Measurements from ENCODE around the gene BLTP2.
A peak's percentile ranks its signal among the peaks of the same experiment; 100 is the strongest.
"Not testable (repeated sequence)": the region's sequence is repeated elsewhere in the genome, so short reads cannot be mapped to it uniquely, and the experiment has no call there.

The BLTP2 gene

DNA sequence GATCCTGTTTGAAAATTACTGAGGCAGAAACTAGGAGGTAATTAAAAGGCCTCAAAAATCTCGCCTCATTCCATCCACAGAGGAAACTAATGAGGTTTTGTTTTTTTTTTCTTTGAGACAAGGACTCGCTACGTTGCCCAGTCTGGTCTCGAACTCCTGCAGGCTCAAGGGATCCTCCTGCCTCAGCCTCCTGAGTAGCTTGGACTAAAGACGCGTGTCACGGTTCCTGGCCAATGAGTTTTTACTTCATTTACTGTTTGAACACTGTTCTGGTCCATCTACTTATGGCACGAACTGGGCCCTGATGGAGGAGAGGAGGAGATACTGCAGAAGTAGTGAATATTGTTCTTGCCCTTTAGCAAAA is 600 bp upstream of the BLTP2 start:
- no peak for DNase-seq

DNA sequence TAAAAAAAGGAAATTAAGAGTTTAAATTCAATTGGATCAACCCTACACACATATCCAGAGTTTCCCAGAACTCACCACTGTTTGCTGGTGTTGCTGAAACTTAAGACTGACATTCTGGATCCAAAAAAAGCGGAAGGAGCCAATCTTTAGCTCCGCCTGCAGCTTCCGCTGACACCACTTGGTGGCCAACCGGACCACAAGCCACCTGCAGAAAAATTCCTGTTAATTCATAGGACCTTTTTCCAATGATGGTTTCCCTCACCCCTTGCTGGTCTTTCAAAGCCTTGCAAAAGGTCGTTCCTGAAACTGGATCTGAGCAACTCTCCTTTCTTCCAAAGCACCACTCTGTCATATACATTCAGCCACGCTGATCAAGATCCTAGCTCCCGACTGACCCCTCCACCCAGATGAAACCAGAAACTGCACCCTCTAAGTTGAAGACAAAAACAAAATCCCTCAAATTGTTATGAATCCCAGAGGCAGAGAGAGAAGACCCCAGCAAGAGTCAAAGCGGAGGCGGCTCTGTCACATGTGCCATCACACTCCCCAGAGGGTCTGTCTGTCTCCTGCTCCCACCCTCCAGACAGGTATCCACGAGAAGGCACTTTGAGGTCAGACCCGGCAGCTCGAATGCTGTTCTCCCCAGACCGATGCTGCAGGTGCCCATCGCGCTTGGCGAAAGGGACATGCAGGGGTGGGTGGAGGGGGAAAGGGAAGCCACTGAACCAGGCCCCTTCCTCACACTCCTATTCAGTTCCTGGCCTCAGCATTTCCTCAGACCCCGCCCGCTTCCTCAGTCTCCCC is 773 bp downstream of the BLTP2 start:
- peak; percentile 34 for DNase-seq

- no peak for DNase-seq
These were observed 3.4 kb downstream of the BLTP2 start for GRCh38 chr17:28641579-28641978.

GRCh38 chr17:28635506-28635905 is 9.5 kb downstream of the BLTP2 start:
- DNase-seq = no peak

DNA sequence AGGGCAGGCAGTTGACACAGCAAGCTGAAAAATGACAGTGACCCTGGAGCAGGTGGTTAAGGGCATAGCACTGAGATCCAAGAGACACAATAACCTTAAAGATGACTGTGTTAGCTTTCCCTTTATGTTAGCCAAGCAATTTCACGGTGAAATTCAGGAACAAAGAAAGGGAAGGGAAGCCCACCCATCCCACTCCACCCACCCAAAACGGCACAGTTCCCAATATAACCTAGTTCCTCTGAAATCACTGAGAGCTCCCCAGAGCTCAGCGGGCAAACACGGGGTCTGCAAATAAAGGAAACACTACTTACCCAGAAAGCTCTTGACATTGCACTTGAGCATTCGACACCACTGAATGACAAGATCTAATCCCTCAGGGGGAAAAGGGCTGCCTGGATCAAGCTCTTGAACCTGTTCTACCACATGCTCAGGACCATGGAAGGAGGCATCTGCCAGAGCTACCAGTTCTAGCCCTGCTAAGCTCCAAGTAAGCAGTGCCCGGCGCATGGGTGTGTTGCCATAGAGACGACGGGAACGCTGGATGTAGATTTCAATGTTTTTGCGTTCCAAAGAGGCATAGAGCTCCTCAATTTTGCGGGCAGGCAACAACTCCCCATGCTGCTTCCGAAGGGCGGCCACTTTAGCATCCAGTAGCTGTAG is 10.6 kb downstream of the BLTP2 start:
- DNase-seq = no peak

DNA sequence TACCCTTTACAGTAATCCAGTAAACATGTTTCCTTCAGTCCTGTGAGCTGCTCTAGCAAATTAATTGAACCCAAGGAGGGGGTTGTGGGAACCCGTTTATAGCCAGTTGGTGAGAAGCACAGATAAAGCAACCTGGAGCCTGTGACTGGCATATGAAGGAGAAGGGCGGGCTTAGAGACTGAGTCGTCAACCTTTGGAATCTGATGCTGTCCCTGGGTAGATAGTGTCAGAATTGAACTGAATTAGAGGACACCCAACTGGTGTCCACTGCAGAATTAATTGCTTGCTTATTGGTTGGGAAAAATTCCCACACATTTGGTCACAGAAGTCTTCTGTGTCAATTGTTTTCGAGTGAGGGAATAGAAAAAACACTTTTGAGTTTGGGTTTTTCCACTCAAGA is 18.1 kb downstream of the BLTP2 start:
- no peak for DNase-seq

DNA sequence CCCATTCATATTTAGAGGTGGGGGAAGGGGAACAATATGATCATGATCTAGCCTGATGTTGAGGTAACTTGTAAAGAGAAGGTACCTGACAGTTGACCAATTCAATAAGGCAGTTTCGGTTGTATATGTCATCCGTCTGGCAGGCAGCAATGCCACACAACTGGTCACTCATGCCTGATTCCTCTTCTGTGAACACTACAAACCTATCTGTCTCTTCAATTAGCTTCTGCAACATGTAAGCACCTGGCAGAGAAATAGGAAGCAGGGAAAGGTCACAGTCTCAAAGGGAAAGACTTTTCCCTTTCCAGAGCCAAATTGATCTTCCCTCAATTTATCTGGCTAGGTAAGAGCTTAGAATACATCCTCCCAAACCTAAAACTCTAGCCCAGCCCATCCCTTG is 20.8 kb downstream of the BLTP2 start:
- no peak for DNase-seq

DNA sequence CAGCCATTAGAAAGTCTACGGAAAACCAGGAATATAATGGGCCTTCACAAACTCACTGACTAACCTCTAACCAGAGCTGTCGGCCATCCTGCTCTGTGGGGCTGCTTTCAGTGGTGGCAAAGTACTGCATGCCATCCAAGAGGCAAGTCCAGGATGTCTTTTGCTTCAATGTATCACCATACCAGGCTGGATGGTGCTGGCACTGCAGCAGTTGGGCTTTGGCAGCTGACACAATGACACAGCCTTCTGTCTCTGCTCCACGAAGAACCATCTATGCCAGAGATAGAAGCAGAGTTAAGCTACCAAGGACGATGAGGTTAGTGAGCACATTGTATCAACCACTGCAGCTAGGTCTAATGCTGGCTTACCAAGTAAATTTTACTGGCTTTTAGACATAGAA is 21.3 kb downstream of the BLTP2 start:
- DNase-seq = no peak

DNA sequence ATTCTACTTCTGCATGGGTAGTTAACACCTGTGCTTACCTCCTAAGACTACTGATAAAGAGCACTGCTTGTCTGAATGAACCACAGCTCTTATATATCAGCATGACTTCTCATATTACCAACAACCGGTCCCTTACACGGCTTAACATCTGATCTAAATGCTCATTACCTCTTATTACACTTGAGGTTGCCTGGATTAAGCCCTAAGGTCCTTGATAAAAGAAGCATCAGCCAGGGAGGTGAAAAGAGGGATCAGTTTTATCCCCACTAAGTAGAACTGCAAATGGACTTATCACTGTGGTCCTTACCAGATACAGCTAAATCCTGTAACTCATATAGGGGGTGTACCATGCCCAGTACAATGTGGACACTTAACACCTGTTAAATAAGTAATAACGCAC is 22.8 kb downstream of the BLTP2 start:
- DNase-seq = no peak

DNA sequence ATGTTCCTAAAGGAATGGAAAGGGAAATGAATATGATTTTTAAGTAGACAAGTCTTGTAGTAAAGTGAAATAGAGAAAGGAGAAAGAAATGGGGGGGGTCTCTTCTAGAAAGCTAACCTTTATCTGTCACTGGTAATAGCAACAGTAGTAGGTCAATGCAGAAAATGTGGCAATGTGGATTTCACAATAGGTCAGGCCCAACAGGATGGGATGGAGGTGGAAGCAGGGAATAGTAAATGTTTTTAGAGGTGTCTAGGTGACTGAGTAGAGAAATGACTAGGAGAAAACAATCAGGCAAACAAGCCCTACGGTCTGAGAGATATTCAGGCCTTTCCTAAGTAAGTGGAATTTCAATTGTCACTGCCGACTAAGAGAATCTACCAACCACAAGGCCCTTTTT is 24.9 kb downstream of the BLTP2 start:
- DNase-seq = no peak

GRCh38 chr17:28618464-28618863 is 26.5 kb downstream of the BLTP2 start:
- DNase-seq = no peak

- no peak for DNase-seq
These were observed 28.7 kb downstream of the BLTP2 start for GRCh38 chr17:28616281-28616680.

DNA sequence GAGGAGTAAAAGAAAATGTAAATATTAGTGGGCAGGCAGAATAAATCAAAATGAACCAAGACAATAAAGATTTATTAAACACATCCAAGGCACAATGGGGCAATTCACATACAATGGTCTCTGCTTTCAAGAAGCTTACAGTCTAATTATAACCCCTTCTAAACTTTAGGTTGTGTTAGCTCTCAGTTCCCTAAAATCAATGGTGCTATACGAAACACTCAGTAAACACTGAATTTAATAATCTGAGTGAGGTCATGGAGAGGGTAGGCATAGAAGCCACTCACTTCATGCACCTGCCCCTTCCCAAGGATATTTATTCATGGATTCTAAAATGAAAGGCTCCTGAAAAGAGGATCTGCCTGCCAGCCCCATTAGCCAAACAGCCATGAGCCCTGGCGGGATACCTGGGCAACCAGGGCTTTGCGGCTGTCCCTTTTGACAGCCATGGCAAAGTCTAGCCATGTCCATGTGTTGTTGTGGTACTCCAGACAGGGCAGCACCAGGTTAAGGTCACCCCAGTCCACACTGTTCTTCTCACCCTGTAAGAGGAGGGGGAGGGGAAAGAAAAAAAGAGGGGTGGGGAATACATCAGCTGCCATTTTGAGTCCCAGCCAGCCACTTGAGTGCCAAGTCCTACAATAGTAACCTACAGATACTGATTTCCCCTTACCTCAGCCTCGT is 29.6 kb downstream of the BLTP2 start:
- no peak for DNase-seq

DNA sequence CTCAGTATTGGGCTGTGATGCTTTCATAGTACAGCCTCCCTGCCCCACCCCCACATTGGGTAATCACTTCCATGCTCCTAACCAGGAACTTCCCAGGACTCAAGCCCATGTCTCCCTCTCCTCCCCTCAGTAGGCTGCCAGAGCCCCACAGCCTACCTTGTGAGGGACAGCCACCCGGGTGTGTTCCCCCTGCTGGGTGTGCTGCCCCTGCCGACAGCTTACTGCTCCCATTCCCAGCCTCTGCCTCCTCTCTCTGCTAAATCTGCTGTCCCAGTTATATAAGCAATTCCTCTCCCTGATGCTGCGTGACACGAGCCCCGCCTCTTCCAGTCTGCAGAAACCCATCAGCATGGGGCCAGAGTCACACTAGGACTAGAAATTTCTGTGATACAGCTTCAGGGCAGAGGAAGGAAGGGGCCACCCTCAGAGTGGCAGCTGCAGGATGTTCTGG is 31.0 kb downstream of the BLTP2 start, which contains the start of gene RSKR:
Gene RSKR (minus strand): TSS at position 255 of the 451 bp plus-strand sequence. CDS start 24 bp downstream, at position 231.
- no peak for DNase-seq

DNA sequence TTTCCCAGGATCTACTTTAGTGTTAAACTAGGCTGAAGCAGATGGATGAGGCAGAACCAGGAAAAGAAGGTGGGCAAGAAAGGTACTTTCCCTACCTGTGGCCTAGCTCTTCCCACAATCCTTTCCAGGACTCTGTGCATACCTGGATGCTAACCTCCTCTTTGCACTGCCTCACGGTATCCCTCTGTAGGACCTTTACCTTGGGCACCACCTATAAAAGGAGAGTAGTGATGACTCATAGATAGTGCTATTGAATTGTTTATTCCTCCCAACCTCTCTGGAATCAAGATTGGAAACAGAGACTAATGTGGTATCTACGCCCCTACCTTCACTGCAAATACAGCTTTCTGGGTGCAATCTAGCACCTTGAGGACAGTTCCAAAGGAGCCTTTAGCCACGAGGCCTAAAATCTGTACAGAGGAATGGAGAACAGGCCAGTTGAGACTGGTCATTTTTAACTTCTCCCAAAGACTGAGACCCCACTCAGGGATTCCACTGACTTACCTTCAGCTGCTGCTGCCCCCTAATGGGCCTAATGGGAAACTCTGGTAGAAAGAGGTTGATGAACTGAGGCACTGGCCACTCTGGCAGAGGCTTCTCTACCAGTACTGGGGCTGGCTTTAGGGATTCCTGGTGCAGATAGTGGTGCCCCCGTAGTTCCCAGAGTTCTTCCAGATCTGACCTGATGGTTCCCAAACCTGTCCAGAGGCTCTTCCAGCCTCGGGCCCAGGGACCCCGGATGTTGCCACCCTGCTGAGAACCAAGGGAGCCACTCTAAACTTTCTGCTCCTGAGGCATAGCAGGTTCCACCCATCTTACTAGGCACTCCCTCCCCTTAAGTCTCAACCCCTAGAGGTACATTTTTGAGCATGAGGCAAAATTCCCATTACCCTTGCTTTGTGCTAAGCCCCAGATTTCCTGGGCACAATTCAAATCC is 31.8 kb downstream of the BLTP2 start:
- DNase-seq = peak; percentile 31

DNA sequence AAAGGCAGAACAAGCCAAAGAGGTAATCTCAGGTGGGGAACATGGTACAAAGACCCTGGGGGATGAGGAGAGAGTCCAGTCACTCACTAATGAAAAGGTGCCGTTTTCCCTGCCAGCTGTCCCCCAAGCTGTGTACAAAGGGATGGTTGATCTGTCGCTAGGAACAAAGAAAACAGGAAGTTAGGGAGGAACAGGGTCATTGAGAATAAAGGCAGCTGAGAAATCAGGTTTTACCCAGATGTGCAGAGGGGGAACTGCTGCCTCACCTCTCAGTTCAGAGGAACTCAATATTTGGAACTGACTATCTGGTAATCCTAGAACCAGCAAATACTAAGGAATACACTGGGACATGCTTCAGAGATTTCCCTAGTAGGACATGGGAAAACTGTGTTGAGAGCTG is 32.4 kb downstream of the BLTP2 start:
- no peak for DNase-seq

DNA sequence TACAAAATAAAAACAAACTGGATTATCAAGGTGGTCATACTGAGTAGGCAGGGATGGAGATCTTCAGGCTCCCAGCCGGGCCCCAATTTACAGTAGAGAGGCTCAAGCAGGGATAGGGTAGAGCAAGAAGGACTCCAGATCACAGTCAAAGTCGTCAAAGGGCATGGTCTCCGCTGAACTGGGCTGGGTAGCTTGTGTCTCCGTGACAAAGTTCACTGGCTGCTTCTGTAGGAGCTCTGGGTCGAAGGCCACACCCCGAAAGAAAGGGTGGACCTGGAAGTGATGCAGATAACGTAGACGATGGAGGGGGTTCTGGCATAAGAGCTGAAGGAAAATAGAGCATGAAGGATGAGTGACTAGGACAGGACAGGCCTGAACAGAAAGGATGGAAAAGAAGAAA is 34.6 kb downstream of the BLTP2 start:
- DNase-seq = no peak

- DNase-seq = not testable (repeated sequence)
These were observed 40.9 kb downstream of the BLTP2 start for GRCh38 chr17:28604031-28604430.

GRCh38 chr17:28599311-28600184 is 45.4 kb downstream of the BLTP2 start:
- peak; percentile 94 for DNase-seq

DNA sequence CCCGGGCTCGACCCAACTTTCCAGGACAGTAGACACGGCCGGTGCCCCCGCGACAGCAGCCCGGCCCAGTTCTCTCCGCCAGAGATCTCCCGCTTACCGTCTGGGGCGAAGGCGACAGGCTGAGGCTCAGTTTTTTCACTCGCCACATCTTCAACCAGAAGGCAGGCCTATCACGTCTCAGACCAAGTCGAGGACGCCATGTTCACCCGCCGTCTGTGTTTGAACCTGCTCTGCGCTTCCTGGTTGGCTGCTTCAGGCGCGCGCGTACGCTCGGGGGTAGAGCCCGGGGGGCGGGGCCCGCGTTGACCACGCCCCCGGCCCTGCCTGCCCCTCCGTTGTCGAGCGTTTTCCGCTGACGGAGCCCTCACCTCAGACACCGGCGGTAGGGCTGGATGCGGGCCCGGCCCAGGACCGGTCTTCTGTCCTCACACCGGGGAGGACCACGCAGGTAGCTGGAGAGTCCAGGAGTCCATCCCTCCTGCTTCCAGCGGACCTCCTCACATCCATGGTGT is 46.1 kb downstream of the BLTP2 start, which contains the start of gene SPAG5:
Gene SPAG5 (minus strand): TSS at position 227 of the 512 bp plus-strand sequence. CDS start 79 bp downstream, at position 148.
- peak; percentile 93 for DNase-seq

DNA sequence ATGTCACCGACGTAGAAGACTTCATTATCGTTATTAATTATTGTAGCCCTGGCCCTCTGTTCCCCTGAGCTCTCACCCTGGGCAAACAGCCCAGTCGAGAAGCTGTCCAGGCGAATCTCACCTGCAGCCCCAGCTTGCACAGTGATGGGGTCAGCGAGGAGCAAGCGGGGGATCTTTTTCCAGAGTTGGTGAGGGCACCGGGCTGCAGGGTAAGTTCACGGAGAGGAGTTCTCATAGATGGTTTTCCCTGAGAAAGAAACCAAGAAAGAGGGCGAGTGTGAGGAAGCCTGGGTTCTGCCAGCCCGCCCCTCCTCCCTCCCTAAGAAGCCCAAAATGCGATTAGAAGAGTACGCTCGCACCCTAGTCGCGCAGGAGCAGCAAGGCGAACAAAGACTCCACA is 46.6 kb downstream of the BLTP2 start:
- no peak for DNase-seq

Measured in fibroblast of skin of right biceps (primary cell).